ENCODE data around the gene COP1.

GRCh38 chr1:175935166-175935565 is 271.9 kb downstream of the COP1 start:
- TF ChIP-seq CTCF (IDR thresholded peaks at IDR 0.05; ENCODE audit: borderline replicate concordance, extremely low read depth, low read length, poor library complexity, severe bottlenecking) (no peak), EZH2 (IDR thresholded peaks at IDR 0.05; ENCODE audit: borderline replicate concordance, low read depth, low read length, severe bottlenecking) (no peak)
